GM12865 (cell line): ENCODE data around the gene BCO1.

Experiments used
- DNase-seq: peaks from one replicate; pipeline ENCODE4 v3.0.0; 2010; ENCODE audit warnings: low read depth
- H3K4me3 ChIP-seq: 2 replicates; pipeline ENCODE4 v1.5.1; 2011; ENCODE audit warnings: mild to moderate bottlenecking, low read depth, low read length, control low read depth
- TF ChIP-seq, protein P1 (sequence below): IDR thresholded peaks from 2 replicates; pipeline ENCODE4 v1.5.1; 2011; ENCODE audit warnings: low read length, control low read depth, low read depth, inconsistent platforms; ENCODE audit not compliant: insufficient read depth; ENCODE audit errors: missing control alignments

The BCO1 gene

DNA sequence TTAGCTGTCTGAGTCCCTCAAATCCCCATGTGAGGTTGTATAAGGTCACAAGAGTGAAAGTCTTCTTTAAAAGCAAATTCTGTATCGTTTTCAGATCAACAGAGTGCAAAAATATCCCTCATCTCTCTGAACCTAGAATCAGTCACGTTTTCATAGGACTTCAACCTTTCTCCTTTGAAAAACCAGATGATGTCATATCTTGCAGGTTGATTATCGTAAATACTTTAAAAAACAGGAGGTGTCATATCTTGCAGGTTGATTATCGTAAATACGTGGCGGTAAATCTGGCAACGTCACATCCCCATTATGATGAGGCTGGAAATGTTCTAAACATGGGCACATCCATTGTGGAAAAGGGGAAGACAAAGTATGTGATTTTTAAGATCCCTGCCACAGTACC, 25.9 kb downstream of the BCO1 start:
- TF ChIP-seq, protein P1, sequence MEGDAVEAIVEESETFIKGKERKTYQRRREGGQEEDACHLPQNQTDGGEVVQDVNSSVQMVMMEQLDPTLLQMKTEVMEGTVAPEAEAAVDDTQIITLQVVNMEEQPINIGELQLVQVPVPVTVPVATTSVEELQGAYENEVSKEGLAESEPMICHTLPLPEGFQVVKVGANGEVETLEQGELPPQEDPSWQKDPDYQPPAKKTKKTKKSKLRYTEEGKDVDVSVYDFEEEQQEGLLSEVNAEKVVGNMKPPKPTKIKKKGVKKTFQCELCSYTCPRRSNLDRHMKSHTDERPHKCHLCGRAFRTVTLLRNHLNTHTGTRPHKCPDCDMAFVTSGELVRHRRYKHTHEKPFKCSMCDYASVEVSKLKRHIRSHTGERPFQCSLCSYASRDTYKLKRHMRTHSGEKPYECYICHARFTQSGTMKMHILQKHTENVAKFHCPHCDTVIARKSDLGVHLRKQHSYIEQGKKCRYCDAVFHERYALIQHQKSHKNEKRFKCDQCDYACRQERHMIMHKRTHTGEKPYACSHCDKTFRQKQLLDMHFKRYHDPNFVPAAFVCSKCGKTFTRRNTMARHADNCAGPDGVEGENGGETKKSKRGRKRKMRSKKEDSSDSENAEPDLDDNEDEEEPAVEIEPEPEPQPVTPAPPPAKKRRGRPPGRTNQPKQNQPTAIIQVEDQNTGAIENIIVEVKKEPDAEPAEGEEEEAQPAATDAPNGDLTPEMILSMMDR, result no peak

DNA sequence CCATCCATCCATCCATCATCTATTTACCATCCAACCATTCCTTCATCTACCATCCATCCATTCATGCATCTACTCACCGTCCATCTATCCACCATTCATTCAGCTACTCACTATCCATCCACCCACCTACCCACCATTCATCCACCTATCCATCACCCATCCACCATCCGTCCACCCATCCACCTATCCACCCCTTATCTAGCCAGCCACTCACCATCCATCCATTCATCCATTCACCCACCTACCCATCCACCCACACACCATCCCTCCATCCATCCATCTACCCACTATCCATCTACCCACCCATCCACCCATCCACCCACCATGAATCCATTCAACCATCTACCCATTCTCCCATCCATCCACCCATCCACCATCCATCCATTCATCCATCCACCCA, 26.6 kb downstream of the BCO1 start:
- DNase-seq, result no peak
- no peak overlapping the region for H3K4me3 ChIP-seq
- TF ChIP-seq, protein P1, result no peak

More for the DNA sequence above, 25.9 kb downstream of the BCO1 start:
- no peak overlapping the region for H3K4me3 ChIP-seq
- no peak for DNase-seq

DNA sequence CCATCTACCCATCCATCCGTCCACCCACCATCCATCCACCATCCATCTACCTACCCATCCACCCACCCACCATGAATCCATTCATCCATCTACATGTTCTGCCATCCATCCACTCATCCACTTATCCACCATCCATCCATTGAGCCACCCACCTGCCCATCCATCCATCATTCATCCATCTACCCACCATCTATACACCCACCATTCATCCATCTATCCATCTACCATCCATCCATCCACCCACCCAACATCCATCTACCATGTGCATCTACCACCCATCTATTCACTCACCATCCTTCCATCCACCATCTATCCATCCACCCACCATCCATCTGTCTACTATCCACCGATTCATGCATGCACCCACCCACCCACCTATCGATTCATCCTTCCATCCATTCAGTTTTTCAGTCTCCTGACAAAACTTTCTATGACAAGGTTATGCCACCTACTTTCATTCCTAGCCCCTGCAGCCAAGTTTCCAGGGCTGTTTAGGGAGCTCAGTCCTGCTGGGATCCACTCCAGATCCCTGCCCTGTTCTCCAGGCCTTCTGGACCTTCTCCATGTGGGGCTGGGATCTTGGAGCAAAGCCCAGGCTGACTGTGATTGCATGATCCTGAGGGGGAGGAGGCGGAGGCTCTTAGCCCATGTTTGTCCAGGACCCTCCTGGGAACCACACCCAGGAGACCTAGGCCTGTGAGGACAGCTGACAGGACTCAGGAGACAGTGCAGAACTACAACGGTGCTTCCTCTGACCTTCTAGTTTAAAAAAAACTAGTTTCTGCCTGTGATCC, 27.4 kb downstream of the BCO1 start:
- no peak for DNase-seq
- TF ChIP-seq, protein P1, result no peak
- no peak overlapping the region for H3K4me3 ChIP-seq

DNA sequence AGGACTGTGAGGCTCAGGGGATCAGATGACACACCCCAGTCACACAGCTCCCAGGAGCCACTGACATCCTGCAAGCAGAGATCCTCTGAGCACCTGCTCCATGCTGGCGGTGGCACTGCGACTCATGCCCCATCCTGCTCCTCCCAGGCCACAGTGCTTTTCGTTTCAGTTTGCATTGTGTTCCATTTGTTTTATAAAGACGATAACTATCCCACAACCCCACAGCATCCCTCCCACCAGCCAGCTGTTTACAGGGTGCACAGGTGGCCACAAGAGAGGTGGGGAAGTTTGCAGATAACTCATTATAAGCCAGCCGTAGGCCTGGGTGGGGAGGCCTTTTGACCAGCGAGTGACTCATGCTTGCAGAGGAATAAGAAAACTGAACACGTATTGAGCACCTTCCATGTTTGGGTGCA, 28.2 kb downstream of the BCO1 start:
- TF ChIP-seq, protein P1, result no peak
- H3K4me3 ChIP-seq, result no peak overlapping the region
- peak; percentile 1 for DNase-seq

DNA sequence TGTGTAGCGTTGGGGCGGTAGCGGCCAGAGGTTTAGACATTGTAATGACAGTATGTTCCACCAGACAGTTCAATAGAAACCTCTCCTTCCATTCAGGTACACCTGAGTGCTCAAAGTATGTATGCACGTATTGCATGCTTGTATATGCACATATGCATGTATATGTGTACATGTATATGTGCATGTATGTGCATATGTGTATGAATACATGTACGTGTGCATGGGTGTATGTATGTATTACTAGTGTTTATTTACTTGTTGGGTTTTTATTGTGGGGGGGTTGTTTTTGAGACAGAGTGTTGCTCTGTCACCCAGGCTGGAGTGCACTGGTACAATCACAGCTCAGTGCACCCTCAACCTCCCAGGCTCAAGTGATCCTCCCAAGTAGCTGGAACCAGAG, 30.0 kb downstream of the BCO1 start:
- DNase-seq, result no peak
- H3K4me3 ChIP-seq, result no peak overlapping the region
- TF ChIP-seq, protein P1, result no peak

DNA sequence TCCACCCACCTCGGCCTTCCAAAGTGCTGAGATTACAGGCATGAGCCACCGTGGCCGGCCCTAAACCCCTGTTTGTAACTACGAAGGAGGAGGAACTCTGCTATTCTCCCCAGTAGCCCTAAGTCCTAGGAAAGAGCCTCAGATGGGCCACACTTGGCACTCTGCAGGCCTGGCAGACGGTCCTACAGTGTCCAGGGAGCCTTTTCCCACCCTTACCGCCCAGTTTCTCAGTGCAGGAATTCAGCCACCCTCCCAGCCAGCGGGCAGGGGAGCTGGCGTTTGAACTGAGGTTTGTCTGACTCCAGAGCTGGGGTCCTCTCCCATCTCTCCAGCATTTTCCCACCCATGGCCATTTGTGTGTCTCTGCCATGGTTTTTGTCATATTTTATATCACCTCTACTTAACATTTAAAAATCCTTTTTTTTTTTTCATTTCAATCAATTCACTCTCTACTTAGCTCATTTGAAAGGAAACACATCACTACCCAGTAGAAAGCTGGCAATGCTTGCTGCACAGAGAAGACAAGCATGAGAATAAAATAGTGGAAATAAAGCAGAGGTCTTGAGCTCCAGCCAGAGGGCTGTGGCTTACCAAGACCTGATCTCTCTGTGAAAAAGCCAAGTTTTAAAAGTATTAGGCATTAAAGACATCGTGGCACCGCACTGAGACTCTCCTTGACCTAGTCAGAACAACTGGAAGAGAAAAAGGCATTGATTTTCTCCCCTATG, 34.9 kb downstream of the BCO1 start:
- H3K4me3 ChIP-seq, result no peak overlapping the region
- DNase-seq, result no peak
- TF ChIP-seq, protein P1, result no peak

DNA sequence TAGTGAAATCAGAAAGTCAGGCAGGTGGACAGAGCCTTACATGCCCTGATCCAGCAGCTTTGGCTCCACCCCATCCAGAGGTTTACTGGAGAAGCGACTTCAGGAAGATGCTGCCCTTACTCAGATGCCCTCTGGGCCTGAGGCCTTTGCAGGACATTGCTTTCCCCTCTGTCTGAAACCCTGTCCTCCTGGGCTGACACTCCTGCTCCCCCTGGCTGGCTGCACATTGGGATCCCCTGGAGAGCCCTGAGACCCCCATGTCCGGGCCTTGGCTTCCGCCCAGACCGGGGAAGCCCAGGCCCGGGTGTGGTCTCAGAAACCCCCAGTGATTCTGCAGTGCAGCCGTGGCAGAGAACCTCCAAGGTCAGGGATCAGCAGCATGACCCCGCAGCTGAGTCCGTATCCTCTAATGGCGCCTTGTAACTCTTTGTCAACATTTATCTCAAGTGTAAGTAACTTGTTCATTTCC, 36.6 kb downstream of the BCO1 start:
- TF ChIP-seq, protein P1, result no peak
- no peak overlapping the region for H3K4me3 ChIP-seq
- no peak for DNase-seq
